ENCODE data around the gene TMEM174. TPM values are rescaled to one million over a fixed set of nuclear protein-coding genes. Genes with fewer than 3 reads are reported as not detected.
"Not testable (repeated sequence)": the region's sequence is repeated elsewhere in the genome, so short reads cannot be mapped to it uniquely, and the experiment has no call there.

Gene TMEM174
- total and polyA plus RNA-seq, 5 donors from 2014 or later = not detected

GRCh38 chr5:73199671-73200070 lies 26.7 kb downstream of the TMEM174 start:
- DNase-seq = no peak
- Mint-ChIP-seq H3K36me3 (no peaks in the 10 kb centered on the region), H3K4me3 (no peak overlapping the region), H3K4me1 (peaks cover 0 to 6% (median under 1%) of the 10 kb centered on the region in 4 donors), H3K27ac (no peak overlapping the region), H3K27me3 (peaks cover 21% of the 10 kb centered on the region), H3K9me3 (no peaks in the 10 kb centered on the region)
- Histone ChIP-seq H3K36me3 (ENCODE audit: control insufficient read depth, insufficient read depth, low read length) (no peaks in the 10 kb centered on the region), H3K4me1 (ENCODE audit: control insufficient read depth, insufficient read depth, low read length, poor library complexity, severe bottlenecking) (peaks cover 5% of the 10 kb centered on the region), H3K27me3 (ENCODE audit: control insufficient read depth, insufficient read depth, low read length) (peaks cover 7% of the 10 kb centered on the region), H3K4me3 (ENCODE audit: low read depth, low read length) (no peak overlapping the region), H3K9me3 (ENCODE audit: control insufficient read depth in 2 of 2, low read length in 2 of 2) (no peaks in the 10 kb centered on the region), H3K27ac (ENCODE audit: insufficient read depth, low read length, poor library complexity, severe bottlenecking) (no peak overlapping the region)
- ATAC-seq (ENCODE audit: low read depth in 2 of 2) = no peak

GRCh38 chr5:73201547-73202513 lies 28.8 kb downstream of the TMEM174 start:
- peaks cover 0 to 6% (median under 1%) of the 10 kb centered on the region in 4 donors for H3K4me1 Mint-ChIP-seq

GRCh38 chr5:73204332-73204731 lies 31.3 kb downstream of the TMEM174 start:
- ATAC-seq (ENCODE audit: low read depth in 2 of 2) (no peak), DNase-seq (no peak)
- H3K36me3 ChIP-seq (ENCODE audit: control insufficient read depth, insufficient read depth, low read length) = no peaks in the 10 kb centered on the region
- H3K4me1 Mint-ChIP-seq = peaks cover 0 to 6% (median under 1%) of the 10 kb centered on the region in 4 donors
- H3K27ac Mint-ChIP-seq = peak overlapping the region in 1 of 3 donors; percentile 64
- H3K4me1 ChIP-seq (ENCODE audit: control insufficient read depth, insufficient read depth, low read length, poor library complexity, severe bottlenecking) = peaks cover 5% of the 10 kb centered on the region
- H3K9me3 Mint-ChIP-seq = peaks cover 0 to 19% (median 5%) of the 10 kb centered on the region in 7 donors
- H3K36me3 Mint-ChIP-seq = no peaks in the 10 kb centered on the region
- no peak overlapping the region for H3K4me3 ChIP-seq (ENCODE audit: low read depth, low read length)
- H3K27me3 ChIP-seq (ENCODE audit: control insufficient read depth, insufficient read depth, low read length) = peaks cover 11% of the 10 kb centered on the region
- H3K27me3 Mint-ChIP-seq = peaks cover 38% of the 10 kb centered on the region
- H3K4me3 Mint-ChIP-seq = peak overlapping the region in 1 of 4 donors; percentile 84
- H3K27ac ChIP-seq (ENCODE audit: insufficient read depth, low read length, poor library complexity, severe bottlenecking) = no peak overlapping the region
- H3K9me3 ChIP-seq (ENCODE audit: control insufficient read depth in 2 of 2, low read length in 2 of 2) = peaks cover 0 to 3% of the 10 kb centered on the region in 2 experiments

More at GRCh38 chr5:73201547-73202513, 28.8 kb downstream of the TMEM174 start:
- Mint-ChIP-seq H3K4me3 (peak overlapping the region in 2 of 4 donors; percentile 44 to 59), H3K27ac (no peak overlapping the region), H3K27me3 (peaks cover 18% of the 10 kb centered on the region), H3K9me3 (peaks cover 0 to 3% (median 0%) of the 10 kb centered on the region in 7 donors), H3K36me3 (no peaks in the 10 kb centered on the region)
- no peak overlapping the region for H3K27ac ChIP-seq (ENCODE audit: insufficient read depth, low read length, poor library complexity, severe bottlenecking)
- no peak overlapping the region for H3K4me3 ChIP-seq (ENCODE audit: low read depth, low read length)
- H3K9me3 ChIP-seq (ENCODE audit: control insufficient read depth in 2 of 2, low read length in 2 of 2) = no peaks in the 10 kb centered on the region
- DNase-seq (peak; percentile 24 to 53 (median 44)), ATAC-seq (ENCODE audit: low read depth in 2 of 2) (peak; percentile 55 to 71)
- no peaks in the 10 kb centered on the region for H3K36me3 ChIP-seq (ENCODE audit: control insufficient read depth, insufficient read depth, low read length)
- peaks cover 13% of the 10 kb centered on the region for H3K27me3 ChIP-seq (ENCODE audit: control insufficient read depth, insufficient read depth, low read length)
- peaks cover 5% of the 10 kb centered on the region for H3K4me1 ChIP-seq (ENCODE audit: control insufficient read depth, insufficient read depth, low read length, poor library complexity, severe bottlenecking)

- H3K9me3 Mint-ChIP-seq = peaks cover 1 to 22% (median 6%) of the 10 kb centered on the region in 7 donors
Measured at GRCh38 chr5:73204733-73205132, 31.7 kb downstream of the TMEM174 start.

GRCh38 chr5:73205305-73205704 lies 32.3 kb downstream of the TMEM174 start:
- H3K9me3 Mint-ChIP-seq = peaks cover 3 to 27% (median 8%) of the 10 kb centered on the region in 7 donors
- DNase-seq (no peak), ATAC-seq (ENCODE audit: low read depth in 2 of 2) (no peak)
- peaks cover 0 to 3% of the 10 kb centered on the region in 2 experiments for H3K9me3 ChIP-seq (ENCODE audit: control insufficient read depth in 2 of 2, low read length in 2 of 2)
- H3K4me1 ChIP-seq (ENCODE audit: control insufficient read depth, insufficient read depth, low read length, poor library complexity, severe bottlenecking) = peaks cover 5% of the 10 kb centered on the region
- peaks cover 47% of the 10 kb centered on the region for H3K27me3 Mint-ChIP-seq
- no peak overlapping the region for H3K27ac Mint-ChIP-seq
- peaks cover 0 to 6% (median under 1%) of the 10 kb centered on the region in 4 donors for H3K4me1 Mint-ChIP-seq
- no peaks in the 10 kb centered on the region for H3K36me3 Mint-ChIP-seq
- no peak overlapping the region for H3K4me3 Mint-ChIP-seq
- peaks cover 11% of the 10 kb centered on the region for H3K27me3 ChIP-seq (ENCODE audit: control insufficient read depth, insufficient read depth, low read length)
- H3K4me3 ChIP-seq (ENCODE audit: low read depth, low read length) = no peak overlapping the region
- H3K27ac ChIP-seq (ENCODE audit: insufficient read depth, low read length, poor library complexity, severe bottlenecking) = no peak overlapping the region
- H3K36me3 ChIP-seq (ENCODE audit: control insufficient read depth, insufficient read depth, low read length) = no peaks in the 10 kb centered on the region

More at GRCh38 chr5:73204733-73205132, 31.7 kb downstream of the TMEM174 start:
- Histone ChIP-seq H3K27me3 (ENCODE audit: control insufficient read depth, insufficient read depth, low read length) (peaks cover 11% of the 10 kb centered on the region), H3K4me1 (ENCODE audit: control insufficient read depth, insufficient read depth, low read length, poor library complexity, severe bottlenecking) (peaks cover 5% of the 10 kb centered on the region), H3K9me3 (ENCODE audit: control insufficient read depth in 2 of 2, low read length in 2 of 2) (peaks cover 0 to 3% of the 10 kb centered on the region in 2 experiments), H3K36me3 (ENCODE audit: control insufficient read depth, insufficient read depth, low read length) (no peaks in the 10 kb centered on the region), H3K4me3 (ENCODE audit: low read depth, low read length) (no peak overlapping the region), H3K27ac (ENCODE audit: insufficient read depth, low read length, poor library complexity, severe bottlenecking) (no peak overlapping the region)
- H3K4me1 Mint-ChIP-seq = peaks cover 0 to 6% (median under 1%) of the 10 kb centered on the region in 4 donors
- no peaks in the 10 kb centered on the region for H3K36me3 Mint-ChIP-seq
- no peak for ATAC-seq (ENCODE audit: low read depth in 2 of 2)
- H3K27me3 Mint-ChIP-seq = peaks cover 42% of the 10 kb centered on the region
- no peak for DNase-seq
- H3K4me3 Mint-ChIP-seq = no peak overlapping the region
- peak overlapping the region in 1 of 3 donors; percentile 64 for H3K27ac Mint-ChIP-seq

GRCh38 chr5:73207239-73207638 lies 34.2 kb downstream of the TMEM174 start:
- not testable (repeated sequence) for H3K9me3 ChIP-seq (ENCODE audit: control insufficient read depth in 2 of 2, low read length in 2 of 2); ATAC-seq (ENCODE audit: low read depth in 2 of 2); H3K27ac ChIP-seq (ENCODE audit: insufficient read depth, low read length, poor library complexity, severe bottlenecking); H3K4me3 ChIP-seq (ENCODE audit: low read depth, low read length); DNase-seq; H3K4me1 Mint-ChIP-seq; H3K36me3 Mint-ChIP-seq; H3K27me3 ChIP-seq (ENCODE audit: control insufficient read depth, insufficient read depth, low read length); H3K4me1 ChIP-seq (ENCODE audit: control insufficient read depth, insufficient read depth, low read length, poor library complexity, severe bottlenecking); H3K27ac Mint-ChIP-seq; H3K4me3 Mint-ChIP-seq; H3K36me3 ChIP-seq (ENCODE audit: control insufficient read depth, insufficient read depth, low read length)
- Mint-ChIP-seq H3K27me3 (peaks cover 51% of the 10 kb centered on the region), H3K9me3 (peaks cover 3 to 34% (median 8%) of the 10 kb centered on the region in 7 donors)

GRCh38 chr5:73209075-73209474 lies 36.1 kb downstream of the TMEM174 start:
- H3K27ac ChIP-seq (ENCODE audit: insufficient read depth, low read length, poor library complexity, severe bottlenecking); H3K27ac Mint-ChIP-seq; H3K4me1 ChIP-seq (ENCODE audit: control insufficient read depth, insufficient read depth, low read length, poor library complexity, severe bottlenecking); H3K4me1 Mint-ChIP-seq; H3K9me3 ChIP-seq (ENCODE audit: control insufficient read depth in 2 of 2, low read length in 2 of 2); H3K4me3 Mint-ChIP-seq; H3K36me3 Mint-ChIP-seq; H3K4me3 ChIP-seq (ENCODE audit: low read depth, low read length); DNase-seq; ATAC-seq (ENCODE audit: low read depth in 2 of 2); H3K36me3 ChIP-seq (ENCODE audit: control insufficient read depth, insufficient read depth, low read length): not testable (repeated sequence)
- Mint-ChIP-seq H3K9me3 (peaks cover 4 to 39% (median 8%) of the 10 kb centered on the region in 7 donors), H3K27me3 (peaks cover 58% of the 10 kb centered on the region)
- peaks cover 13% of the 10 kb centered on the region for H3K27me3 ChIP-seq (ENCODE audit: control insufficient read depth, insufficient read depth, low read length)

Data from CD4-positive, CD25-positive, alpha-beta regulatory T cell (primary cell).